ENCODE results near the gene TCOF1.

DNA sequence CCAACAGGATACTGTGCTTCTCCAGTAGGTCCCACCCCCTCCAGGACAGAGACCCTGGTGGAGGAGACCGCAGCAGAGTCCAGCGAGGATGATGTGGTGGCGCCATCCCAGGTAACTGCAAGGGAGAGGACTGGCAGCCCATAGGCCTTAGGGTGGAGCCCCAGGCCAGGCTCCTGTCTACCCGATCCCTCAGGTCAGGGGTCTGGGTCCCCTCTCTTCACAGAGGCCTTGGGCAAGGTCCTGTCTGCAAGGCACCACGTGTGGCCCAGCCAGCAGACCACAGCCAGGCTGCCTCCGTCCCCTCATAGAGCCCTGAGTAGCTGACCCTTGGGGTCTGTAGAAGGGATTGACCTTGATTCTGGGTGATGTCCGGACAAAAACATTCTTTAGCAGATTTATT, 35.2 kb downstream of the TCOF1 start:
- TF ChIP-seq CTCF (IDR thresholded peaks at IDR 0.05) = no peak
- no peak for TF ChIP-seq POLR2A (IDR thresholded peaks at IDR 0.05)
